Measurements from ENCODE around the gene CREB5. TPM values are rescaled to one million over a fixed set of nuclear protein-coding genes. Genes with fewer than 3 reads are reported as not detected.

CREB5 gene
- polyA plus RNA-seq, 1 donor = 12.9 TPM

- Histone ChIP-seq H3K9me3 (ENCODE audit: control insufficient read depth, low read depth, low read length) (no peaks in the 10 kb centered on the region), H3K4me1 (ENCODE audit: control insufficient read depth, insufficient read depth, low read length) (peaks cover 3% of the 10 kb centered on the region), H3K4me3 (ENCODE audit: low read length) (no peak overlapping the region), H3K27ac (ENCODE audit: low read length) (no peak overlapping the region), H3K36me3 (ENCODE audit: control insufficient read depth, insufficient read depth, low read length) (no peaks in the 10 kb centered on the region), H3K27me3 (ENCODE audit: control insufficient read depth, insufficient read depth, low read length) (no peaks in the 10 kb centered on the region)
- WGBS (ENCODE audit: insufficient coverage, low lambda C conversion rate) = no CpG with 5 or more reads among the region's 6 CpGs
- no peak for DNase-seq
Observed at GRCh38 chr7:28613262-28613661, 200.9 kb downstream of the CREB5 start.

DNA sequence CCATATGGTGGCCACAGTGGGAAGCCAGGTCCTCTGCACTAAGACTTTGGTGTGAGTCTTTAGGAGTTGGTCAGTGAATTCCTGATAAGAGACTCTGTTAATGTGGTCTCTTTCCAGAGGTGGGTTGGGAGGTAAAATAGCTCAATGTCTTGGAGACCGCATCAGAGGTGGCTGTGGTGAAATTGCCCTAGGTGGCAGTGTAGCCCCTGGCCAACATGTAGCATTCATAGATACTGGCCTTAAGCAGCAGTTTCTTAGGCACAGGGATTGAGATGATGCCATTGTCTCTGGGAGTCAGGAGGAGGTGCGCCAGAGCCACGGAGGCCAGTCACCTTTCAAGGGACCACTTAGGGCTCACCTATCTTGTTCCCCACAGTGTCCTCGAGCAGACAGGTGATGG lies 202.8 kb downstream of the CREB5 start:
- Histone ChIP-seq H3K4me3 (ENCODE audit: low read length) (no peak overlapping the region), H3K4me1 (ENCODE audit: control insufficient read depth, insufficient read depth, low read length) (peaks cover 3% of the 10 kb centered on the region), H3K36me3 (ENCODE audit: control insufficient read depth, insufficient read depth, low read length) (no peaks in the 10 kb centered on the region), H3K27ac (ENCODE audit: low read length) (no peak overlapping the region), H3K27me3 (ENCODE audit: control insufficient read depth, insufficient read depth, low read length) (no peaks in the 10 kb centered on the region), H3K9me3 (ENCODE audit: control insufficient read depth, low read depth, low read length) (no peaks in the 10 kb centered on the region)
- WGBS (ENCODE audit: insufficient coverage, low lambda C conversion rate) = no CpG with 5 or more reads among the region's 4 CpGs
- DNase-seq = no peak

DNA sequence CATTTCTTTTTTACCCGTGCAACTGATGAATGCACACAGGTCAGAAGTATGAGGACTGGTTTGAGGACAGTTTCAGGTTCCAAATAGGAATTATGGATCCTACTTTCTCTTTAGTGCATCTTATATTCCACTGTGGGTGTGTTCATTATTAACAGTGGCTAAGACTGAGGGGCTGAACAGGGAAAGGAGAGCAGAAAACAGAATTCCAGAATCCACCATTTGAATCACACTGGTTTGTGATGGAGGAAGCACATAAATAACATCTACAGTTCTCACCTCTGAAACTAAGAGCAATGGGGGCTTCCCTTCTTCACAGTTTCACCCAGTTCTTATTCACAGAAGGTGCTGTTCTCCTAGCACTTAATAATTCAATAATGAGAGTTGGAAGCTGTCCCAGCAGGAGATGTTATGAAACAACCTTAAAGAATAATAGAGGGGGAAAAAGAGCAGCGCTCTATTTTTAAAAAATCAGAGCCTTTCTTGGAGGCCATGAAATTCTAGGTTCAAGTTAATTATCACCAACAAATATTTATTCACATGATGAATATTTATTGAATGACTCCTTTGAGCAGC lies 205.1 kb downstream of the CREB5 start:
- no peaks in the 10 kb centered on the region for H3K27me3 ChIP-seq (ENCODE audit: control insufficient read depth, insufficient read depth, low read length)
- H3K4me1 ChIP-seq (ENCODE audit: control insufficient read depth, insufficient read depth, low read length) = peaks cover 3% of the 10 kb centered on the region
- no peaks in the 10 kb centered on the region for H3K9me3 ChIP-seq (ENCODE audit: control insufficient read depth, low read depth, low read length)
- whole genome bisulfite sequencing (ENCODE audit: insufficient coverage, low lambda C conversion rate) = no CpG with 5 or more reads among the region's 2 CpGs
- H3K36me3 ChIP-seq (ENCODE audit: control insufficient read depth, insufficient read depth, low read length) = no peaks in the 10 kb centered on the region
- DNase-seq = no peak
- no peak overlapping the region for H3K27ac ChIP-seq (ENCODE audit: low read length)
- no peak overlapping the region for H3K4me3 ChIP-seq (ENCODE audit: low read length)

DNA sequence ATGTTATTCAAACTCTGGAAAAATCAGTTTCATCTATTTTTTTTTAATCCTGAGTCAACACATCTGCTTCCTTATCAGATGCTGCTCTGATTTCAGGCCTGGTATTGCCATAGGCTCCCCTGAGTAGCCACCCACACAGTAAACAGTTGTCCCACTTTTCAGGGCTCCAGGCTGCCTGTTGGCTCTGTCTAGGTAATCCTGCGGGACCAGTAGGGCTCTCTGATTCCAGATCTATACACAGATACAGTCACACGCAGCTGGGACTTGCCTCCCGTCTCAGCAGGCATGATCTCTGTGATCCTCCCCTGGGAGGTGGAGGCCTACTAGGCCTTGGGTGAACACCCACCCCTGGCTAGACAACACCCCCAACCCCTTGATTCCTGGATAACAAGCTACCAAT lies 206.1 kb downstream of the CREB5 start:
- no peak overlapping the region for H3K27ac ChIP-seq (ENCODE audit: low read length)
- peaks cover 3% of the 10 kb centered on the region for H3K4me1 ChIP-seq (ENCODE audit: control insufficient read depth, insufficient read depth, low read length)
- H3K27me3 ChIP-seq (ENCODE audit: control insufficient read depth, insufficient read depth, low read length) = no peaks in the 10 kb centered on the region
- no peak overlapping the region for H3K4me3 ChIP-seq (ENCODE audit: low read length)
- no peak for DNase-seq
- WGBS (ENCODE audit: insufficient coverage, low lambda C conversion rate) = no CpG with 5 or more reads among the region's 3 CpGs
- H3K36me3 ChIP-seq (ENCODE audit: control insufficient read depth, insufficient read depth, low read length) = no peaks in the 10 kb centered on the region
- no peaks in the 10 kb centered on the region for H3K9me3 ChIP-seq (ENCODE audit: control insufficient read depth, low read depth, low read length)

DNA sequence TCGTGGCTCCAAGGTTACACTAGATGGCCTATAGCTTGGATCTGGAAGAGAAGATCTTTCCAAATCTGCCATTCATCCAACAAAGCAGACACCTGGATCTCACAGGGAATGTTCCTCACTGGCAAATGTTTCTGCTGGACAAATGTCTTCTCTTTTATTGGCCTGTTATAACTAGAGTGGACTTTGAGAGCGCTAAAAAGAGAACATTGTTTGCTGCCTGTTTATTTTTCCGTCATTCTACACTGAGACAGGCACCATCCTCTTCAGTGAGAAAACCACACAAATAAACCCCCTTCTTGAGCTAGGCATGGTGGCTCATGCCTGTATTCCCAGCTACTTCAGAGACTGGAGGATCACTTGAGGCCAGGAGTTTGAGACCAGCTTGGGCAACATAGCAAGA lies 206.9 kb downstream of the CREB5 start:
- H3K27me3 ChIP-seq (ENCODE audit: control insufficient read depth, insufficient read depth, low read length) = no peaks in the 10 kb centered on the region
- no peaks in the 10 kb centered on the region for H3K9me3 ChIP-seq (ENCODE audit: control insufficient read depth, low read depth, low read length)
- DNase-seq = peak in 1 of 2 donors; percentile 46
- no peak overlapping the region for H3K27ac ChIP-seq (ENCODE audit: low read length)
- WGBS (ENCODE audit: insufficient coverage, low lambda C conversion rate) = no CpG with 5 or more reads among the region's 3 CpGs
- H3K4me1 ChIP-seq (ENCODE audit: control insufficient read depth, insufficient read depth, low read length) = peaks cover 3% of the 10 kb centered on the region
- no peak overlapping the region for H3K4me3 ChIP-seq (ENCODE audit: low read length)
- no peaks in the 10 kb centered on the region for H3K36me3 ChIP-seq (ENCODE audit: control insufficient read depth, insufficient read depth, low read length)

- H3K36me3 ChIP-seq (ENCODE audit: control insufficient read depth, insufficient read depth, low read length) = no peaks in the 10 kb centered on the region
- no peaks in the 10 kb centered on the region for H3K27me3 ChIP-seq (ENCODE audit: control insufficient read depth, insufficient read depth, low read length)
- no peaks in the 10 kb centered on the region for H3K9me3 ChIP-seq (ENCODE audit: control insufficient read depth, low read depth, low read length)
- WGBS (ENCODE audit: insufficient coverage, low lambda C conversion rate) = 40% methylated on average over 1 of the region's 6 CpGs
- no peak overlapping the region for H3K27ac ChIP-seq (ENCODE audit: low read length)
- H3K4me1 ChIP-seq (ENCODE audit: control insufficient read depth, insufficient read depth, low read length) = peaks cover 3% of the 10 kb centered on the region
- peak in 1 of 2 donors; percentile 62 for DNase-seq
- no peak overlapping the region for H3K4me3 ChIP-seq (ENCODE audit: low read length)
Observed at GRCh38 chr7:28621369-28621841, 209.1 kb downstream of the CREB5 start.

GRCh38 chr7:28623105-28623730 lies 210.9 kb downstream of the CREB5 start:
- H3K9me3 ChIP-seq (ENCODE audit: control insufficient read depth, low read depth, low read length) = no peaks in the 10 kb centered on the region
- no peak overlapping the region for H3K27ac ChIP-seq (ENCODE audit: low read length)
- peaks cover 3% of the 10 kb centered on the region for H3K4me1 ChIP-seq (ENCODE audit: control insufficient read depth, insufficient read depth, low read length)
- no peaks in the 10 kb centered on the region for H3K36me3 ChIP-seq (ENCODE audit: control insufficient read depth, insufficient read depth, low read length)
- no peak for DNase-seq
- 82% methylated on average over 2 of the region's 5 CpGs for WGBS (ENCODE audit: insufficient coverage, low lambda C conversion rate)
- H3K4me3 ChIP-seq (ENCODE audit: low read length) = no peak overlapping the region
- H3K27me3 ChIP-seq (ENCODE audit: control insufficient read depth, insufficient read depth, low read length) = no peaks in the 10 kb centered on the region

GRCh38 chr7:28623863-28624262 lies 211.5 kb downstream of the CREB5 start:
- Histone ChIP-seq H3K27ac (ENCODE audit: low read length) (no peak overlapping the region), H3K4me3 (ENCODE audit: low read length) (no peak overlapping the region), H3K36me3 (ENCODE audit: control insufficient read depth, insufficient read depth, low read length) (no peaks in the 10 kb centered on the region), H3K4me1 (ENCODE audit: control insufficient read depth, insufficient read depth, low read length) (peaks cover 3% of the 10 kb centered on the region), H3K9me3 (ENCODE audit: control insufficient read depth, low read depth, low read length) (no peaks in the 10 kb centered on the region), H3K27me3 (ENCODE audit: control insufficient read depth, insufficient read depth, low read length) (no peaks in the 10 kb centered on the region)
- DNase-seq = no peak
- WGBS (ENCODE audit: insufficient coverage, low lambda C conversion rate) = 20% methylated on average over 2 of the region's 5 CpGs

GRCh38 chr7:28625432-28625831 lies 213.1 kb downstream of the CREB5 start:
- H3K27ac ChIP-seq (ENCODE audit: low read length) = no peak overlapping the region
- H3K9me3 ChIP-seq (ENCODE audit: control insufficient read depth, low read depth, low read length) = no peaks in the 10 kb centered on the region
- H3K36me3 ChIP-seq (ENCODE audit: control insufficient read depth, insufficient read depth, low read length) = no peaks in the 10 kb centered on the region
- no CpG with 5 or more reads among the region's 2 CpGs for WGBS (ENCODE audit: insufficient coverage, low lambda C conversion rate)
- H3K4me1 ChIP-seq (ENCODE audit: control insufficient read depth, insufficient read depth, low read length) = no peaks in the 10 kb centered on the region
- no peak overlapping the region for H3K4me3 ChIP-seq (ENCODE audit: low read length)
- DNase-seq = no peak
- no peaks in the 10 kb centered on the region for H3K27me3 ChIP-seq (ENCODE audit: control insufficient read depth, insufficient read depth, low read length)

GRCh38 chr7:28626221-28626620 lies 213.9 kb downstream of the CREB5 start:
- no peaks in the 10 kb centered on the region for H3K36me3 ChIP-seq (ENCODE audit: control insufficient read depth, insufficient read depth, low read length)
- WGBS (ENCODE audit: insufficient coverage, low lambda C conversion rate) = no CpG with 5 or more reads among the region's 1 CpG
- H3K9me3 ChIP-seq (ENCODE audit: control insufficient read depth, low read depth, low read length) = no peaks in the 10 kb centered on the region
- DNase-seq = no peak
- no peaks in the 10 kb centered on the region for H3K4me1 ChIP-seq (ENCODE audit: control insufficient read depth, insufficient read depth, low read length)
- no peak overlapping the region for H3K4me3 ChIP-seq (ENCODE audit: low read length)
- H3K27ac ChIP-seq (ENCODE audit: low read length) = no peak overlapping the region
- peaks cover 3% of the 10 kb centered on the region for H3K27me3 ChIP-seq (ENCODE audit: control insufficient read depth, insufficient read depth, low read length)

Data from large intestine (tissue), 3 donors.